ENCODE results near the gene SPTB. TPM values are rescaled to one million over a fixed set of nuclear protein-coding genes. Genes with fewer than 3 reads are reported as not detected.
"Not testable (repeated sequence)": the region's sequence is repeated elsewhere in the genome, so short reads cannot be mapped to it uniquely, and the experiment has no call there.

SPTB gene
- total RNA-seq, 1 donor from 2014 or later, result 1.8 TPM

DNA sequence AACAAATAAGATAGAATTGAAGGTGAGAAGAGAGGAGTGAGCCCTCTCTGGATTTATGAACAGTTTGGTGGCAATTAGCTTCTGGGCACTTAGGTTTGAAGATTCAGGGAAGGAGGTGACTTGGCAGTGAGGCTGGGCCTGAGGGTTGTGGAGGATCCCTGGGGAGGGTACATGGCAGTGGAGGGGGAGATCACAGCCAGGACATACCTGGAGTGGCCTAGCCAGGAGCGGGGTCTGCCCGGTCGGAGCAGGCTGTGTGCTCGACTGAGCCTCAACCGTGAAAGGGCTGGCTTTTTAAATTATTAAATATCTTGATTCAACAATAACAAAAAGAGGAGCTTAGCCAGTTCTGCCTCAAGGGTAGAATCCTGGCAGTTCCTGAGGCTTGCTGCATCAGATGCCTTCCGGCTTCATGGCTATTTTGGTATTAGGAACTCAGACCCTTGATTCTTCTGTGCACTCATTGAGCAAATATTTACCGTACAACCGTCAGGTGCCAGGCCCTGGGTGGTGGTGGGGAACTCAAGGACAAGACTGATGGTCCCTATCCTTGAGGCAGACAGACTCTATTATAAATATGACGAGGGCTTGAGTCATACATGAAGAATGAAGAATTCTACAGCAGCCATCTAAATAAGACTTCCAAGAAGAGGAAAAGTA lies 73.4 kb downstream of the SPTB start:
- TF ChIP-seq, protein P1, sequence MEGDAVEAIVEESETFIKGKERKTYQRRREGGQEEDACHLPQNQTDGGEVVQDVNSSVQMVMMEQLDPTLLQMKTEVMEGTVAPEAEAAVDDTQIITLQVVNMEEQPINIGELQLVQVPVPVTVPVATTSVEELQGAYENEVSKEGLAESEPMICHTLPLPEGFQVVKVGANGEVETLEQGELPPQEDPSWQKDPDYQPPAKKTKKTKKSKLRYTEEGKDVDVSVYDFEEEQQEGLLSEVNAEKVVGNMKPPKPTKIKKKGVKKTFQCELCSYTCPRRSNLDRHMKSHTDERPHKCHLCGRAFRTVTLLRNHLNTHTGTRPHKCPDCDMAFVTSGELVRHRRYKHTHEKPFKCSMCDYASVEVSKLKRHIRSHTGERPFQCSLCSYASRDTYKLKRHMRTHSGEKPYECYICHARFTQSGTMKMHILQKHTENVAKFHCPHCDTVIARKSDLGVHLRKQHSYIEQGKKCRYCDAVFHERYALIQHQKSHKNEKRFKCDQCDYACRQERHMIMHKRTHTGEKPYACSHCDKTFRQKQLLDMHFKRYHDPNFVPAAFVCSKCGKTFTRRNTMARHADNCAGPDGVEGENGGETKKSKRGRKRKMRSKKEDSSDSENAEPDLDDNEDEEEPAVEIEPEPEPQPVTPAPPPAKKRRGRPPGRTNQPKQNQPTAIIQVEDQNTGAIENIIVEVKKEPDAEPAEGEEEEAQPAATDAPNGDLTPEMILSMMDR (conservative IDR thresholded peaks at IDR 0.05; ENCODE audit: low read depth, low read length), result no peak
- no peak overlapping the region for H3K4me3 ChIP-seq (ENCODE audit: low read depth, low read length)
- DNase-seq (ENCODE audit: low read depth), result no peak

DNA sequence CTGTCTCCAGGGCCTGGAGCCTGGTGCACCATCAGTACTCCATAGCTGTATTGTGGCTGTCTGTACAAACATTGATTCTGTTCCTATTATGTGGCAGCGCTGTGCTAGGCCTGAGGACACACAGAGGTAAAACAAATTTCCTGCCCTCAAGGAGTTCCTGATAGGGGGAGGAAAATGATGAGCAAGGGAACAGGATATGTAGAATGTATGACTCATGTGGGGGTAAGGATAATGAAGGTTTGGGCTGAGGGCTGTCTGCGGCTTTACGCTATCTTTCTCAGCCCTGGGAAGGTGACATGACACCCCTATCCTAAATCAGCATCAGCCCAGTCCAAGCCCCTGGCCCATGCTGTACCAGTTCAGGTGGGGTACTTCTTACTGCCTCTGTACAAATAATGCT lies 74.1 kb downstream of the SPTB start:
- H3K4me3 ChIP-seq (ENCODE audit: low read depth, low read length); DNase-seq (ENCODE audit: low read depth): not testable (repeated sequence)

DNA sequence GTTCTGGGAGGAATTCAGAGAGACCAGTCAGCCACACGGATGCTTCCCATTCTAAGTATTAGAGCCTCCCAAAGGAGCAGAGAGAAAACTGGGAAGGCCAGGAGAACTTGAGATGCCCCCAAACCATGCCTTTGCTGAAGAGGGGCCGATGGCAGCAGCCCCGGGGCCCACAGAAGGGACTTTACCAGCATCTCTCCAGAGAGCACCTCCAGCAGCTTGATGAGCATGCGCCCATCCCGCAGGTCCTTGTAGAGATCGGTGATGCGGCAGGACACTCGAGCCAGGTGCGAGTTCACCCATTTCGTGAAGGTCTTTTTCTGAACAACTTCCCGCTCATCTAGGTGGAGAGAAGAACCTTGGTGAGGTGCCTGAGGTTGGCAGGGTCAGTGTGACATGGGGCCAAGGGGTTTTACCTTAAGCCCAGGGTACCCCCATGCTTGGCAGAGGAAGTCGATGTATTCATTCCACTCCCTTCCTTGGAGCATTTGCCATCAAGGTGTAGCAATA lies 74.9 kb downstream of the SPTB start:
- TF ChIP-seq, protein P1 (conservative IDR thresholded peaks at IDR 0.05; ENCODE audit: low read depth, low read length), result no peak
- DNase-seq (ENCODE audit: low read depth), result no peak
- H3K4me3 ChIP-seq (ENCODE audit: low read depth, low read length), result no peak overlapping the region

DNA sequence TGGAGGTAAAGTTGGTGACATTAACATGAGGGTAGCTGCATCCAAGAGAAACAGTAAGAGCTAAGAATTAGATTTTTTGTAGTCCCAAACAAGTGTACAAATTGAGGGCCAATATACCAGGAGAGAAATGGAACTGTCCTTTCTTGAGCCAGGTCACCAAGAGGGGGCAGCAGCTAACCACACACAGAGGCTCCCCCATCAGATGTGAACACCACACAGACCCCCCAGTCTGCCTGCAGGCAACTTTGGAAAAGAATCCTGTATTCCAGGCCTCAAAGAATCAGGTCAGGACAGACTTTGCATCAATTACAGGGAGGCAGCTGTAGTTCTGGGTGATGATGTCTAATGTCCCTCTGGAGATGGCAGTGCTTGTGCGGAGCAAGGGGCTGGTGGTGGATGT lies 77.9 kb downstream of the SPTB start:
- no peak for DNase-seq (ENCODE audit: low read depth)

DNA sequence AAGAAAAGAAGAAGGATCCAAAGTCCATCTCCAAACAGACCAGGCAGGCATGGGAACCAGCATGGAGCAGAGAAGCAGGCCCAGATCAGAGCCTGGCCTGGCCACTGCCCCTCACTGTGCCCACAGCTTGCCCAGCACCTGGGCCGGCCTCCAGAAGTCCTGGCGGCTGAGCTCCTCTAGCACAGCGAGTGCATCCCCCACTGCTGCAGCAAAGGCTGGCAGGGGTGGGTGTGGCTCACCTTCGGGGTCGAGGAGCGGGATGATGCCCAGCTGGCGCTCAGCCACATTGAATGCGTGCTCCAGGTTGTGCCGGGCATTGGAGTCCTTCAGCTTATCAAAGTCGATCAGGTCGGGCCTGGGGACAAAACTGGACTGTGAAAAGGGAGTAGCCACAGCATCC lies 78.7 kb downstream of the SPTB start:
- TF ChIP-seq, protein P1 (conservative IDR thresholded peaks at IDR 0.05; ENCODE audit: low read depth, low read length), result no peak
- DNase-seq (ENCODE audit: low read depth), result no peak
- H3K4me3 ChIP-seq (ENCODE audit: low read depth, low read length), result no peak overlapping the region

More for the DNA sequence above, 77.9 kb downstream of the SPTB start:
- no peak overlapping the region for H3K4me3 ChIP-seq (ENCODE audit: low read depth, low read length)
- TF ChIP-seq, protein P1 (conservative IDR thresholded peaks at IDR 0.05; ENCODE audit: low read depth, low read length), result peak; percentile 69

DNA sequence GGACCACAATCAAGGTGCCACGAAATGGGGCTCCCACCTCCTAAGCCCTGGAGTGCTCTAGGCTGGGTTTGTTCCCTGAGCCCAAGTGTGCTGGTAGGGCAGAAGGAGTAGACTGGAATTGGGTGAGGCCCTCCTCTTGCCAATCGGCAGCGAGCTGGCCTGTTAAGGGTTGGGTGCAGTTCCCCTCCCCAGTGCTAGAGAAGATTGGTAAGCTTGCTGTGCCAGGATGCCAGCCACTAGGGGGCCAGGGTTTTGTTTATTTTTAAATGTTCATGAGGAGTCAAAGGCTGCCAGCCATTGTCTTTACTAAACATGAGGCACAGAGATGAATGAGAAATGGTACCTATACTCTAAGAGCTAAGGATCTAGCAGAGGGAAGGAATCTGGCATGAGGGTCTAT lies 79.7 kb downstream of the SPTB start:
- DNase-seq (ENCODE audit: low read depth), result no peak
- TF ChIP-seq, protein P1 (conservative IDR thresholded peaks at IDR 0.05; ENCODE audit: low read depth, low read length), result peak; percentile 80
- H3K4me3 ChIP-seq (ENCODE audit: low read depth, low read length), result no peak overlapping the region

DNA sequence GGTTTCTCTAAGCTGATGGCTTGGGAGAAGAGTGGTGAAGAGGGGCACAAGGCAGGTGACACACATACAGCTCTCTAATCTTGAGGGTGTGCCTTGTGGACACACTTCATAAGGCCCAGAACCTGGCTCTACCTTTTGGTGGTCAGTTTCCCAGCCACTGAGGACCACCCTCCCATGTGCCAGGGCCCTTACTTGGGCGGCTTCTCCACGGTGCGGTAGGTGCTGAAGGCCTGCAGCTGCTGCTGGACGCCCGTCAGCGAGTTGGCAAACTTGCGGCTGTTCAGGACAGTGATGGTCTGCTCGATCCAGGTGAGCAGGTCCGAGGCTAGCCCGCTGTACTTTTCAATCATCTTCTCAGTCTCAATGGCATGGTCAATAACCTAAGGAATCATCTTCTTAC lies 80.2 kb downstream of the SPTB start:
- DNase-seq (ENCODE audit: low read depth), result no peak
- TF ChIP-seq, protein P1 (conservative IDR thresholded peaks at IDR 0.05; ENCODE audit: low read depth, low read length), result no peak
- no peak overlapping the region for H3K4me3 ChIP-seq (ENCODE audit: low read depth, low read length)
